Kidney (tissue), 14 donors: ENCODE data around the gene IDUA. TPM values are rescaled to one million over a fixed set of nuclear protein-coding genes. Genes with fewer than 3 reads are reported as not detected.

Experiments used
- DNase-seq, 5 donors: peaks; one replicate each; pipeline ENCODE4 v3.0.0-alpha.2; 2013 to 2020
- FAIRE-seq: peaks from 2 replicates; lab custom pipeline; 2012; peaks lifted over from hg19 to GRCh38; lab: Jason Lieb, UNC
- H3K27ac ChIP-seq, 2 donors: one replicate each; pipeline ENCODE4 v1.7.0; 2013; ENCODE audit warnings: low read depth in 2 of 2, low read length in 2 of 2, inconsistent platforms in 1 of 2
- H3K27me3 ChIP-seq: one replicate; pipeline ENCODE4 v1.7.1; 2013; ENCODE audit warnings: low read length, inconsistent platforms; ENCODE audit not compliant: control insufficient read depth, insufficient read depth
- H3K36me3 ChIP-seq, 3 donors: one replicate each; pipeline versions ENCODE4 v1.7.0 to v1.7.1; 2013; ENCODE audit warnings: low read length in 3 of 3, control low read depth in 1 of 3, inconsistent platforms in 1 of 3; ENCODE audit not compliant: insufficient read depth in 3 of 3, control insufficient read depth in 2 of 3
- H3K4me1 ChIP-seq, 3 donors: one replicate each; pipeline versions ENCODE4 v1.7.0 to v1.7.1; 2013; ENCODE audit warnings: low read length in 3 of 3, inconsistent platforms in 1 of 3, low read depth in 1 of 3; ENCODE audit not compliant: control insufficient read depth in 2 of 3, insufficient read depth in 2 of 3
- H3K4me3 ChIP-seq, 3 donors: one replicate each; pipeline versions ENCODE4 v1.7.0 to v1.8.1; 2013; ENCODE audit warnings: low read length in 3 of 3, control low read depth in 1 of 3, inconsistent platforms in 1 of 3
- H3K9ac ChIP-seq, 3 donors: one replicate each; pipeline versions ENCODE4 v1.7.0 to v1.7.1; 2013; ENCODE audit warnings: low read length in 3 of 3, control low read depth in 1 of 3, inconsistent platforms in 1 of 3
- H3K9me3 ChIP-seq, 3 donors: one replicate each; pipeline versions ENCODE4 v1.7.0 to v1.7.1; 2013; ENCODE audit warnings: low read length in 3 of 3, control low read depth in 1 of 3, inconsistent platforms in 1 of 3; ENCODE audit not compliant: control insufficient read depth in 2 of 3, insufficient read depth in 1 of 3
- CTCF ChIP-seq: IDR thresholded peaks from 3 replicates; pipeline ENCODE4 v1.5.1; 2012; ENCODE audit warnings: mild to moderate bottlenecking, moderate library complexity, borderline replicate concordance; ENCODE audit not compliant: insufficient read depth; ENCODE audit errors: extremely low read depth
- intact Hi-C: fragments of 100-400 bp; cut with DNase I; formaldehyde crosslinking; loops from one replicate; pipeline ENCODE4 v1.11.1; 2022
- polyA plus RNA-seq: library from polyadenylated mRNA; stranded (reverse); fragments of 350-450 nt; fragmentation: Illumina TruSeq; extraction: RNeasy Lipid Tissue Mini Kit (QIAGEN cat#74804); gene quantifications from one replicate; pipeline ENCODE4 v1.2.3, GENCODE V29; 2014; ENCODE audit warnings: low read depth, low replicate concordance; ENCODE audit not compliant: insufficient read depth
- total RNA-seq: library from RNA; stranded (reverse); fragmentation: NEBNext Ultra II Directional; extraction: Animal tissue kit (Norgen Biotek cat#: 25700); gene quantifications from one replicate; pipeline ENCODE4 v1.2.1, GENCODE V29; 2021
- donor health status: control.
- donor health status: control.
- donor health status: control.
- donor health status: control.
- donor health status: control.
- donor health status: DM: yes; HTN: yes; CAD: no.
- donor health status: Normal renal cell carcinoma (clear cell type).

Gene IDUA
- total and polyA plus RNA-seq, 2 donors from 2014 or later = 11.9 to 58.5 TPM

DNA sequence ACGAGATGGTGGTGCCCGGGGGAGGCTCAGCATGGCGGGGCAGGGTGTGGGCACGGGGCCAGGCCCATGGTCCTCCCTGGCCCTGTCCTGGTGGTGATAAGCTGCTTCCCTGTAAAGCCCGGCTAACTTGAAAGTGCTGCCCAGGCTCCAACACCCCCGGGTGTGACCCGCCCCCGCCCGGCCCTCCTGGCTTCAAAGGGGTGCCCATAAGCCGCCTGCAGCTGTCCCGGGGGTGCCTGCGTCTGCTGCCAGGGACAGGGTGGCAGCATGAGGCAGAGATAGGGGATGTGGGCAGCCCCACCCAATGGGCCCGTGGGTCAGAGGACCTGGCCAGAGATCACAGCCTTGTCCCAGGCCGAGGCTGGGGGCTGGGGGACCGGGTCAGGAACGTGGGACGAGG is 42.7 kb downstream of the IDUA start:
- Histone ChIP-seq H3K9ac (no peak overlapping the region), H3K36me3 (peaks cover 9 to 10% (median 9%) of the 10 kb centered on the region in 3 donors), H3K4me3 (no peak overlapping the region), H3K9me3 (no peaks in the 10 kb centered on the region), H3K4me1 (peaks cover 0 to 4% (median 0%) of the 10 kb centered on the region in 3 donors), H3K27me3 (no peaks in the 10 kb centered on the region), H3K27ac (no peak overlapping the region)
- no peak for DNase-seq
- no peak for FAIRE-seq
- no peak for TF ChIP-seq CTCF
- intact Hi-C loops = no loop called here

- Histone ChIP-seq H3K27me3 (no peaks in the 10 kb centered on the region), H3K36me3 (peaks cover 9 to 10% (median 9%) of the 10 kb centered on the region in 3 donors), H3K4me1 (peaks cover 0 to 4% (median 0%) of the 10 kb centered on the region in 3 donors), H3K27ac (no peak overlapping the region), H3K4me3 (no peak overlapping the region), H3K9ac (no peak overlapping the region), H3K9me3 (no peaks in the 10 kb centered on the region)
- FAIRE-seq = no peak
- intact Hi-C loops = no loop called here
- DNase-seq = peak in 1 of 5 donors; percentile 75
- no peak for TF ChIP-seq CTCF
Observed at GRCh38 chr4:1030031-1030430, 43.2 kb downstream of the IDUA start.

DNA sequence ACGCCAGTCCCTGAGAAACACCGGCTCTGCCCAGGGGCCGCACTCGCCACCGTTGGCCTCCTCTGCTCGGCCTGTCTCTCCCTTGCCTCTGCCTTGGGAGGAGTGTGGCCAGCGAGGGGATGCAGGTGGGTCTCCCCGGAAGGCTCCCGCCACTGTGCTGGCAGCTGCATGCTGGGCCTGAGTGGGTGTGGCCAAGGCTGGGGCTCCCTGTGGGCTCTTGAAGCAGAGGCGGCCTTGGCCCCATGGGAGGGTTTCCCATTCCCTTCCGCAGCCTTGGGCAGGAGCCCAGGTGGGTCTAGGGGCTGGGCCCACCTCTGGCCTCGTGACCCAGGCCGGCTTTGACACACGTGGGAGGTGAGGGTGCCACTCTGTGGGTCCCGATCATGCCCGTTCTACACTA is 43.7 kb downstream of the IDUA start:
- H3K27me3 ChIP-seq = no peaks in the 10 kb centered on the region
- H3K27ac ChIP-seq = no peak overlapping the region
- no peaks in the 10 kb centered on the region for H3K9me3 ChIP-seq
- DNase-seq (no peak), FAIRE-seq (no peak)
- no peak overlapping the region for H3K9ac ChIP-seq
- H3K4me3 ChIP-seq = no peak overlapping the region
- intact Hi-C loops = no loop called here
- peaks cover 0 to 4% (median 0%) of the 10 kb centered on the region in 3 donors for H3K4me1 ChIP-seq
- TF ChIP-seq CTCF = no peak
- H3K36me3 ChIP-seq = peaks cover 5 to 6% (median 5%) of the 10 kb centered on the region in 3 donors

- no peak for FAIRE-seq
- intact Hi-C loops = no loop called here
- no peaks in the 10 kb centered on the region for H3K36me3 ChIP-seq
- H3K27me3 ChIP-seq = no peaks in the 10 kb centered on the region
- no peaks in the 10 kb centered on the region for H3K4me1 ChIP-seq
- no peak overlapping the region for H3K4me3 ChIP-seq
- H3K9me3 ChIP-seq = no peaks in the 10 kb centered on the region
- no peak for DNase-seq
- H3K27ac ChIP-seq = no peak overlapping the region
- TF ChIP-seq CTCF = no peak
- H3K9ac ChIP-seq = no peak overlapping the region
Observed at GRCh38 chr4:1031346-1031745, 44.5 kb downstream of the IDUA start.
